ENCODE data around the gene DPYD.

Gene DPYD

GRCh38 chr1:97073936-97074335 lies 846.9 kb downstream of the DPYD start:
- no peak for DNase-seq

- no peak for DNase-seq
Measured at GRCh38 chr1:97073169-97073568, 847.7 kb downstream of the DPYD start.

DNA sequence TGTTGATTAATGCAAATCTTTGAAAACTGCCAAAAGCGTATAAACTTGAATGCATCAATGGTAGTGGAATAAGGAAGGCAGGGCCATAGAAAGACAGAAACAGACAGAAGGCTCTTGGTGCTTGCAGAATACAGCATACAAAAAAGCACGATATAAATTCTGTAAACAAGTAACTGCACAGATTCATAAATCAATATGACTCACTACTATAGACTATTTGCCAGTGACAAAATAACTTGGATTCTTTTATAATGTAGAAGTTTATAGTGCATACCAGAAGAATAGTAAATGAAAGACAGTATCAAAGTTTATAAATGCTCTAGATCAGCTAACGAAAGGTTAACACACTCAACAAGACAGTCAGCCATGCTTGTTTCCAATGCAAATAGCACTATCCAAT lies 849.7 kb downstream of the DPYD start:
- DNase-seq: no peak

DNA sequence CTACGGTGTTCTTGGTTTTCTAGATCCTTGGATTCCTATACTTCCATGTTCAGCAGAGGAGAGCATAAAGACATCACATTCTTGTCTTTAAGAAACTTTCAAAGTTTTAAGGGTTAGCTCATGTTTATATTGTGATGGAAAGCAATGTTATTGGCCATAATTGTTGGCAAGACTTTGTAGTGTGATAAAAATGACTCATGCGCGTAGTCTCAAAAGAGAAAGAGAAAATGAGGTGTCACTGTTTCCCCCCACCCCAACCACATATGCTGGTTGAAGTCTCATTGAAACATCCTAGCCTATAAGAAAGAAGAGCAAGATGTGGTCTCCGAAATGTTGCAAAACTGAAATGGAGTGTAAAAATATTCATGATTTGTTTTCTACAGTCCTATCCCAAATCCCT lies 850.5 kb downstream of the DPYD start:
- no peak for DNase-seq

DNA sequence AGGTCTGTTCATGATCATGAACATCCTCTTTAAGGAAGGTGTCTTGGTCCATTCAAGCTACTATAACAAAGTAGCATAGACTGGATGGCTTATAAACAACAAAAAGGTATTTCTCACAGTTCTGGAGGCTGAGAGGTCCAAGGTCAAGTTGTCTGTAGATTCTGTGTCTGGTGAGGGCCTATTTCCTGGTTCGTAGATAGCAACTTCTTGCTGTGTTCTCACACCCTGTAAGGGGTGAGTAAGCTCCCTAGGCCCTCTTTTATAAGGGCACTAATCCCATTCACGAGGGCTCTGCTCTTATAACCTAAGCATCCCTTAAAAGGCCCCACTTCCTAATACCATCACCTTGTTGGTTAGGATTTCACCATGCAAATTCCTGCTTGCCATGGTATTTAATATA lies 851.5 kb downstream of the DPYD start:
- no peak for DNase-seq

GRCh38 chr1:97066860-97067259 lies 854.0 kb downstream of the DPYD start:
- no peak for DNase-seq

- DNase-seq: no peak
Measured at GRCh38 chr1:97063532-97063931, 857.3 kb downstream of the DPYD start.

DNA sequence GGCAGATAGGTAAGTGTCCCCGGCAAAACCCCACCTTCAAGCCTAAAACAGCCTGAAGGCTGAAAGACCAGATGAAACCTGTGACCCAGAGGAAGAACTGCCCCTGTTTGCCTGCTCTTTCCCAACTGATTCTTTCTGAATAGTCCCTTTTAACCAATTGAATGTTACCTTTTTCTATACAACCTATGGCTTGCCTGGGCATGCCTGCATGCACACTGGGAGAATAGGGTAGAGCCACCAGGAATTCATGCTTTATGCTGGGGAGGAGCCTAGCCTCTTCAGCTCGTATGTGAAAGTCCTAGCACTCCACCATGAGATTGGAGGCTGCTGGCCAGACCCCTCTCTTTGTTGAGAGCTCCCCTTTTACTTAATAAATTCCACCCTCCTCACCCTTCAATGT lies 859.2 kb downstream of the DPYD start:
- DNase-seq: no peak

DNA sequence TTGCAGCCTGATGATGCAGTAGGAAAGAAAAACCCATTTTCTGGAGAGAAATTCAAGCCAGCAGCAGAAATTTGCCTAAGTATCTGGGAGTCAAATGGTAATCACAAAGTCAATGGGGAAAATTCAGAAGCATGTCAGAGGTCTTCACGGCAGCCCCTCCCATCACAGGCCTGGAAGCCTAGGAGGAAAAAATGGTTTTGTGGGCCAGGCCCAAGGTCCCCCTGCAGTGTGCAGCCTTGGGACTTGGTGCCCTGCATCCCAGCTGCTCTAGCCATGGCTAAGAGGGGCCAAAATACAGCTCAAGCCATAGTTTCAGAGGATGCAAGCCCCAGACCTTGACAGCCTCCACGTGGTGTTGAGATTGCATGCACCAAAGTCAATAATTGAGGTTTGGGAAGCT lies 864.4 kb downstream of the DPYD start:
- no peak for DNase-seq

GRCh38 chr1:97053268-97053667 lies 867.6 kb downstream of the DPYD start:
- DNase-seq: no peak

DNA sequence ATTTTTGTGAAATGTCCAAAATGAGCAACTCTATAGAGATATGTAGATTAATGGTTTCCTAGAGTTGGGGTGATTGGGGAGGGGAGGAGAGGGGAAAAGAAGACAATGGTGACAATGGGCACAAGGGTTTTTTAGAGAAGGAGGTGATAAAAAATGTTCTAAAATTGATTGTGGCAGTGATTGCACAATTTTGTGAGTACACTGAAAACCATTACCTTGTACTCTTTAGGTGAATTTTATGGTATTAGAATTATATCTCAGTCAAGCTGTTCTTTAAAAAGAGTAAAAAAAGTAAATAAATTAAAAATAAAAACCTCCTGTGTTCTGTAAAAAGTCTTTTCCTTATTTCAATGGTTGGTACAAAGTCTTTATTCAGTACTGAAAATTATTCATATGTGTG lies 869.0 kb downstream of the DPYD start:
- DNase-seq: no peak

- DNase-seq: no peak
Measured at GRCh38 chr1:97050506-97050905, 870.3 kb downstream of the DPYD start.

DNA sequence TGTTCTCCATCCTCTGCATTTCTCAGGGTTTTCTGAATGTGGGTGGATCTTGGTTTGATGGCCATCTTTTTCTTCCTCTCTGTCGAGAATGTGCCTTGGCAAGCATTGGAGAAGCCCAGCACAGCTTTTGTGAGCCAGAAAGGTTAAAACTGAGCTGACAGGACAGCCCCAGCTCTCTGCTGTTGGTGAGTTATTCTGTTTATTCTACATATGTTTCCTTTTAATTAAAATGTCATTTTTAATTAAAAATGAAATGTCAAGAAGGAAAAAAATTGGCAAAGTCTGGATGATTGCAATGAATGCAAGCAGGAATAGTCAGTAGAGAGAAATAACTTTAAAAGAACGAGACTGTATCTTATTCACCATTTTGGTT lies 873.4 kb downstream of the DPYD start:
- no peak for DNase-seq

GRCh38 chr1:97046765-97047420 lies 873.9 kb downstream of the DPYD start:
- DNase-seq: no peak

GRCh38 chr1:97044159-97044760 lies 876.6 kb downstream of the DPYD start:
- no peak for DNase-seq

DNA sequence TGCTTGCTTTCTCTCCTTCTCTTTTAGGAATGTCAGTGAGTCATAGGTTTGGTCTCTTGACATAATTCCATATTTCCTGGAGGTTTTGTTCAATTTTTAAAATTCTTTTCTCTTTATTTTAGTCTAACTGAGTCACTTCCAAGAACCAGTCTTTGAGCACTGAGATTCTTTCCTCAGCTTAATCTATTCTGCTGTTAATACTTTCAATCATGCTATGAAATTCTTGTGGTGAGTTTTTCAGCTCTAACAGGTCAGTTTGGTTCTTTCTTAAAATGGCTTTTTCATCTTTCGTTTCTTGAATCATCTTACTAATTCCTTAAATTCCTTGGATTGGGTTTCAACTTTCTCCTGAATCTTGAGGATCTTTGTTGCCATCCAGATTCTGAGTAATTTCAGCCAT lies 878.3 kb downstream of the DPYD start:
- DNase-seq: no peak

DNA sequence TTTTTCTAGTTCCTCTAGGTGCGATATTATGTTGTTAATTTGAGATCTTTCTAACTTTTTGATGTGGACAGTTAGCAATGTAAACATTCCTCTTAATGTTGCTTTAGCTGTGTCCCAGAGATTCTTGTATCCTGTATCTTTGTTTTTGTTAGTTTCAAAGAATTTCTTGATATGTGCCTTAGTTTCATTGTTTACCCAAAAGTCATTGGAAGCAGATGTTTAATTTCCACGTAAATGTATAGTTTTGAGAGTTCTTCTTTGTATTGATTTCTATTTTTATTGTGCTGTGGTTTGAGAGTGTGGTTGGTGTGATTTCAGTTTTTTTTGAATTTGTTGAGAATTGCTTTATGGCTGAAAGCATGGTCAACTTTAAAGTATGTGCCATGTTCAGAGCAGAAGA lies 879.8 kb downstream of the DPYD start:
- no peak for DNase-seq

DNA sequence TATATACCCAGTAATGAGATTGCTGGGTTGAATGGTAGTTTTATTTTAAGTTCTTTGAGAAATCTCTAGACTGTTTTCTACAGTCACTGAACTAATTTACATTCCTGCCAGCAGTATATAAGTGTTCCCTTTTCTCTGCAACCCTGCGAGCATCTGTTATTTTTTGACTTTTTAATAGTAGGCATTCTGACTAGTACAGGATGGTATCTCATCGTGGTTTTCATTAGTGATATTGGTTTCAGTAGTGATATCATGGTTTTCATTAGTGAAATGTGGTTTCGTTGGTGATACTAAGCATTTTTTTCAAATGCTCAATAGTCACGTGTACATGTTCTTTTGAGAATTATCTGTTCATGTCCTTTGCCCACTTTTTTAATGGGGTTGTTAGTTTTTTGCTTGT lies 882.4 kb downstream of the DPYD start:
- no peak for DNase-seq

GRCh38 chr1:97034651-97035050 lies 886.2 kb downstream of the DPYD start:
- DNase-seq: no peak

GRCh38 chr1:97033949-97034348 lies 886.9 kb downstream of the DPYD start:
- DNase-seq: no peak
